ENCODE data around the gene RNF183. TPM values are rescaled to one million over a fixed set of nuclear protein-coding genes. Genes with fewer than 3 reads are reported as not detected.

The RNF183 gene
- total RNA-seq (2022; extraction: Qiagen RNA extraction) = 0.08 TPM in 1 of 5 replicates, not detected in the others

GRCh38 chr9:113302792-113303418 lies at the start of gene RNF183:
RNF183 (minus strand) TSS chr9:113303376; CDS start chr9:113298184, 5,192 bp downstream.

GRCh38 chr9:113349445-113350094 lies 46.4 kb upstream of the RNF183 start, which contains the start of gene BSPRY:
BSPRY (plus strand) TSS chr9:113349541; CDS start chr9:113349580, 39 bp downstream.

GRCh38 chr9:113340011-113340699 lies 37.0 kb upstream of the RNF183 start, which contains the start of gene WDR31:
WDR31 (minus strand) TSS chr9:113340275; CDS start chr9:113332022, 8,253 bp downstream.

GRCh38 chr9:113275157-113276131 lies 27.7 kb downstream of the RNF183 start, which contains the start of the genes CDC26 and PRPF4:
CDC26 (minus strand) TSS chr9:113275572; CDS start chr9:113272507, 3,065 bp downstream.
PRPF4 (plus strand) TSS chr9:113275658; CDS start chr9:113275744, 86 bp downstream.

Other genes starting within 250 kb of the RNF183 start
- 1.4 to 2.3 TPM (median 1.5 TPM) in 5 replicates for gene ZFP37, start 246.7 kb downstream of the RNF183 start, total RNA-seq (2022; extraction: Qiagen RNA extraction)
- 7.0 to 8.9 TPM (median 8.1 TPM) in 5 replicates for gene SLC31A2, start 152.4 kb downstream of the RNF183 start, total RNA-seq (2022; extraction: Qiagen RNA extraction)
- gene FKBP15, start 82.1 kb downstream of the RNF183 start, total RNA-seq (2022; extraction: Qiagen RNA extraction) = 15.6 to 17.7 TPM (median 16.4 TPM) in 5 replicates
- gene SLC31A1, start 81.8 kb downstream of the RNF183 start, total RNA-seq (2022; extraction: Qiagen RNA extraction) = 18.6 to 21.1 TPM (median 19.8 TPM) in 5 replicates
- 41.8 to 59.3 TPM (median 45.5 TPM) in 5 replicates for gene CDC26, start 27.8 kb downstream of the RNF183 start, total RNA-seq (2022; extraction: Qiagen RNA extraction)
- gene PRPF4, start 27.7 kb downstream of the RNF183 start, total RNA-seq (2022; extraction: Qiagen RNA extraction) = 52.7 to 56.0 TPM (median 54.4 TPM) in 5 replicates
- 1.0 to 1.4 TPM (median 1.1 TPM) in 5 replicates for gene WDR31, start 36.9 kb upstream of the RNF183 start, total RNA-seq (2022; extraction: Qiagen RNA extraction)
- gene BSPRY, start 46.2 kb upstream of the RNF183 start, total RNA-seq (2022; extraction: Qiagen RNA extraction) = 0.15 TPM in 1 of 5 replicates, not detected in the others
- 18.5 to 26.2 TPM (median 22.2 TPM) in 5 replicates for gene HDHD3, start 73.6 kb upstream of the RNF183 start, total RNA-seq (2022; extraction: Qiagen RNA extraction)
- gene ALAD, start 97.9 kb upstream of the RNF183 start, total RNA-seq (2022; extraction: Qiagen RNA extraction) = 13.2 to 16.3 TPM (median 15.3 TPM) in 5 replicates
- 99.2 to 118 TPM (median 108 TPM) in 5 replicates for gene POLE3, start 107.3 kb upstream of the RNF183 start, total RNA-seq (2022; extraction: Qiagen RNA extraction)
- 0.45 to 0.73 TPM (median 0.57 TPM) in 5 replicates for gene C9orf43, start 107.4 kb upstream of the RNF183 start, total RNA-seq (2022; extraction: Qiagen RNA extraction)
- gene RGS3, start 160.4 kb upstream of the RNF183 start, total RNA-seq (2022; extraction: Qiagen RNA extraction) = 18.8 to 25.8 TPM (median 19.9 TPM) in 5 replicates

Data from A549 treated with Mapracorat at 1 μM for 4 hours (cell line).